A673 (cell line): ENCODE data around the gene CFHR3.
"Not testable (repeated sequence)": the region's sequence is repeated elsewhere in the genome, so short reads cannot be mapped to it uniquely, and the experiment has no call there.

Experiments used
- EZH2 ChIP-seq: fragments of 200-600 bp; sonication (generic); IDR thresholded peaks from 2 replicates; pipeline ENCODE4 v1.6.1; 2017; ENCODE audit warnings: borderline replicate concordance, low read depth, mild to moderate bottlenecking, mixed read lengths, antibody characterized with exemption, low read length; ENCODE audit not compliant: poor library complexity, severe bottlenecking
- TF ChIP-seq, protein P1 (sequence below): fragments of 300-800, 200-600 bp; sonication (generic); conservative IDR thresholded peaks from 2 replicates; pipeline ENCODE4 v1.5.1; 2017; ENCODE audit warnings: low read depth, mild to moderate bottlenecking, antibody characterized with exemption, low read length, moderate library complexity, mixed read lengths

DNA sequence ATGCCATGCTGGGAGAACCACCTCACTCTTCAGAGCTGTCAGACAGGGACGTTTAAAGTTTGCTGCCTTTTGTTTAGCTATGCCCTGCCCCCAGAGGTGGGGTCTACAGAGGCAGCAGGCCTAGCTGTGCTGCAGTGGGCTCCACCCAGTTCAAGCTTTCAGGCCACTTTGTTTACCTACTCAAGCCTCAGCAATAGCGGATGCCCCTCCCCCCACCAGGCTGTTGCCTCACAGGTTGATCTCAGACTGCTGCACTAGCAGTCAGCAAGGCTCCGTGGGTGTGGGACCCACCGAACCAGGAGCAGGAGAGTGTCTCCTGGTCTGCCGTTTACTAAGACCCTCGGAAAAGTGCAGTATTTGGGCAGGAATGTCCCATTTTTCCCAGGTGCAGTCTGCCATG lies 42.8 kb downstream of the CFHR3 start:
- TF ChIP-seq, protein P1, sequence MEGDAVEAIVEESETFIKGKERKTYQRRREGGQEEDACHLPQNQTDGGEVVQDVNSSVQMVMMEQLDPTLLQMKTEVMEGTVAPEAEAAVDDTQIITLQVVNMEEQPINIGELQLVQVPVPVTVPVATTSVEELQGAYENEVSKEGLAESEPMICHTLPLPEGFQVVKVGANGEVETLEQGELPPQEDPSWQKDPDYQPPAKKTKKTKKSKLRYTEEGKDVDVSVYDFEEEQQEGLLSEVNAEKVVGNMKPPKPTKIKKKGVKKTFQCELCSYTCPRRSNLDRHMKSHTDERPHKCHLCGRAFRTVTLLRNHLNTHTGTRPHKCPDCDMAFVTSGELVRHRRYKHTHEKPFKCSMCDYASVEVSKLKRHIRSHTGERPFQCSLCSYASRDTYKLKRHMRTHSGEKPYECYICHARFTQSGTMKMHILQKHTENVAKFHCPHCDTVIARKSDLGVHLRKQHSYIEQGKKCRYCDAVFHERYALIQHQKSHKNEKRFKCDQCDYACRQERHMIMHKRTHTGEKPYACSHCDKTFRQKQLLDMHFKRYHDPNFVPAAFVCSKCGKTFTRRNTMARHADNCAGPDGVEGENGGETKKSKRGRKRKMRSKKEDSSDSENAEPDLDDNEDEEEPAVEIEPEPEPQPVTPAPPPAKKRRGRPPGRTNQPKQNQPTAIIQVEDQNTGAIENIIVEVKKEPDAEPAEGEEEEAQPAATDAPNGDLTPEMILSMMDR = not testable (repeated sequence)
- not testable (repeated sequence) for TF ChIP-seq EZH2
